ENCODE results near the gene SMPDL3B. TPM values are rescaled to one million over a fixed set of nuclear protein-coding genes. Genes with fewer than 3 reads are reported as not detected.

The SMPDL3B gene
- total RNA-seq, 1 donor from 2014 or later = not detected

- H3K27ac Mint-ChIP-seq = no peak overlapping the region
- H3K4me1 Mint-ChIP-seq = peaks cover 10% of the 10 kb centered on the region
- no peaks in the 10 kb centered on the region for H3K36me3 Mint-ChIP-seq (ENCODE audit: low read depth)
- ATAC-seq (ENCODE audit: low read depth) (no peak), DNase-seq (no peak)
- H3K4me3 Mint-ChIP-seq = no peak overlapping the region
- CTCF ChIA-PET = no interaction called here
- peaks cover 4% of the 10 kb centered on the region for H3K27me3 Mint-ChIP-seq
- intact Hi-C loops (cut with micrococcal nuclease) = no loop called here
- TF ChIP-seq CTCF (IDR thresholded peaks at IDR 0.05) = no peak
- POLR2A ChIA-PET = interaction anchor here (0.5 kb wide), 1 partner anchor 1128 kb away, joined by 6 read pairs; no protein-coding TSS in a partner anchor
- no peaks in the 10 kb centered on the region for H3K9me3 Mint-ChIP-seq
Observed at GRCh38 chr1:27928216-27928954, 6.4 kb upstream of the SMPDL3B start.

- no peaks in the 10 kb centered on the region for H3K36me3 Mint-ChIP-seq (ENCODE audit: low read depth)
- POLR2A ChIA-PET = no interaction called here
- no peaks in the 10 kb centered on the region for H3K9me3 Mint-ChIP-seq
- CTCF ChIA-PET = interaction anchor here (1.5 kb wide), 1 partner anchor 9 kb away, joined by 3 read pairs; no protein-coding TSS in a partner anchor
- ATAC-seq (ENCODE audit: low read depth) (no peak), DNase-seq (no peak)
- H3K4me1 Mint-ChIP-seq = peaks cover 23% of the 10 kb centered on the region
- TF ChIP-seq CTCF (IDR thresholded peaks at IDR 0.05) = no peak
- intact Hi-C loops (cut with micrococcal nuclease) = no loop called here
- H3K27me3 Mint-ChIP-seq = peaks cover 20% of the 10 kb centered on the region
- no peak overlapping the region for H3K27ac Mint-ChIP-seq
- no peak overlapping the region for H3K4me3 Mint-ChIP-seq
Observed at GRCh38 chr1:27931184-27931583, 3.6 kb upstream of the SMPDL3B start.

DNA sequence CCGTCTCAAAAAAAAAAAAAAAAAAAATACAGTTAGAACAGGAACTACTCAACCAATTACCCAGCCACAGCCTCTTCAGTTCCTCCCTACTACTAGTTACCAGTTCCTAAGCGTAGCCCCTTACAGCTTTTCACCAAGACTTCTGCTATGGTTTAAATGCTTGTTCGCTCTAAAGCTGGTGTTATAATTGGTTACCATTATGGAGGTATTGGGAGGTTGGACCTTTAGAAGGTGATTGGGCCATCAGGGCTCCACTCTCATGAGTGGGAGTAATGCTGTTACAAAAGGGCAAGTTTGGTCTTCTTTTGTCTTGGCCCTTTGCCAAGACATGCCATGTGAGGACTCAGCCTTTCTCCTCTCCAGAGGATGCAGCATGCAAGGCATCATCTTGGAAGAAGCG, 3.0 kb upstream of the SMPDL3B start:
- Mint-ChIP-seq H3K27me3 (peaks cover 20% of the 10 kb centered on the region), H3K4me3 (no peak overlapping the region), H3K9me3 (no peaks in the 10 kb centered on the region), H3K36me3 (ENCODE audit: low read depth) (no peaks in the 10 kb centered on the region), H3K4me1 (peaks cover 23% of the 10 kb centered on the region), H3K27ac (no peak overlapping the region)
- ChIA-PET CTCF (interaction anchor here (1.5 kb wide), 1 partner anchor 9 kb away, joined by 3 read pairs; no protein-coding TSS in a partner anchor), POLR2A (no interaction called here)
- ATAC-seq (ENCODE audit: low read depth) (no peak), DNase-seq (no peak)
- TF ChIP-seq CTCF (IDR thresholded peaks at IDR 0.05) = no peak
- intact Hi-C loops (cut with micrococcal nuclease) = no loop called here

DNA sequence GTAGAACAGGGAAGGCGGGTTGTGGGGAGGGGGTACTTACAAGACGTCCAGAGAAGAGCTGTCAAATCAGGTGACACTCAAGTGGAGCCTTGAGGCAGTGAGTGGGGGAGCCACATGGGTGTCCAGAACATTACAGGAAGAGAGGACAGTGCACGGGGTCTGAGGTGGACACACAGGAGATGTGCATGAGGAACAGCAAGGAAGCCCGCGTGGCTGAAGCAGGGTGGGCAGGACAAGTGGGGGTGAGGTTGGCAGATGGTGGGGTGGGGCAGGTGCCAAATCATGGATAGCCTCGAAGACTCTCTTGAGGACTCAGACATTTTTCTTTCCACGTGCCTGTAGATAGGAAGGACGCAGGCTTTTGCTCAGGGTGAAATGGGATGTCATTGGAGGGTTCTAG, 921 bp downstream of the SMPDL3B start:
- intact Hi-C loops (cut with micrococcal nuclease) = no loop called here
- H3K27ac Mint-ChIP-seq = no peak overlapping the region
- ChIA-PET CTCF (no interaction called here), POLR2A (no interaction called here)
- ATAC-seq (ENCODE audit: low read depth) (no peak), DNase-seq (no peak)
- H3K4me3 Mint-ChIP-seq = no peak overlapping the region
- H3K9me3 Mint-ChIP-seq = no peaks in the 10 kb centered on the region
- TF ChIP-seq CTCF (IDR thresholded peaks at IDR 0.05) = no peak
- no peaks in the 10 kb centered on the region for H3K36me3 Mint-ChIP-seq (ENCODE audit: low read depth)
- H3K4me1 Mint-ChIP-seq = peaks cover 26% of the 10 kb centered on the region
- peaks cover 20% of the 10 kb centered on the region for H3K27me3 Mint-ChIP-seq

GRCh38 chr1:27936370-27936769, 1.6 kb downstream of the SMPDL3B start:
- H3K27me3 Mint-ChIP-seq = peaks cover 20% of the 10 kb centered on the region
- H3K27ac Mint-ChIP-seq = no peak overlapping the region
- POLR2A ChIA-PET = interaction anchor here (0.6 kb wide), 1 partner anchor 234 kb away, joined by 3 read pairs; no protein-coding TSS in a partner anchor
- no peaks in the 10 kb centered on the region for H3K36me3 Mint-ChIP-seq (ENCODE audit: low read depth)
- DNase-seq = no peak
- no peak for TF ChIP-seq CTCF (IDR thresholded peaks at IDR 0.05)
- peaks cover 26% of the 10 kb centered on the region for H3K4me1 Mint-ChIP-seq
- H3K4me3 Mint-ChIP-seq = no peak overlapping the region
- no peaks in the 10 kb centered on the region for H3K9me3 Mint-ChIP-seq
- CTCF ChIA-PET = no interaction called here
- ATAC-seq (ENCODE audit: low read depth) = no peak
- intact Hi-C loops (cut with micrococcal nuclease) = no loop called here

Data from activated B cell treated with CpG ODN at 0.5 μM for 24 hours (primary cell).